ENCODE data around the gene SLC25A45. TPM values are rescaled to one million over a fixed set of nuclear protein-coding genes. Genes with fewer than 3 reads are reported as not detected.
A peak's percentile ranks its signal among the peaks of the same experiment; 100 is the strongest.

Gene SLC25A45
- total RNA-seq, 1 donor from 2014 or later, result 10.8 TPM

DNA sequence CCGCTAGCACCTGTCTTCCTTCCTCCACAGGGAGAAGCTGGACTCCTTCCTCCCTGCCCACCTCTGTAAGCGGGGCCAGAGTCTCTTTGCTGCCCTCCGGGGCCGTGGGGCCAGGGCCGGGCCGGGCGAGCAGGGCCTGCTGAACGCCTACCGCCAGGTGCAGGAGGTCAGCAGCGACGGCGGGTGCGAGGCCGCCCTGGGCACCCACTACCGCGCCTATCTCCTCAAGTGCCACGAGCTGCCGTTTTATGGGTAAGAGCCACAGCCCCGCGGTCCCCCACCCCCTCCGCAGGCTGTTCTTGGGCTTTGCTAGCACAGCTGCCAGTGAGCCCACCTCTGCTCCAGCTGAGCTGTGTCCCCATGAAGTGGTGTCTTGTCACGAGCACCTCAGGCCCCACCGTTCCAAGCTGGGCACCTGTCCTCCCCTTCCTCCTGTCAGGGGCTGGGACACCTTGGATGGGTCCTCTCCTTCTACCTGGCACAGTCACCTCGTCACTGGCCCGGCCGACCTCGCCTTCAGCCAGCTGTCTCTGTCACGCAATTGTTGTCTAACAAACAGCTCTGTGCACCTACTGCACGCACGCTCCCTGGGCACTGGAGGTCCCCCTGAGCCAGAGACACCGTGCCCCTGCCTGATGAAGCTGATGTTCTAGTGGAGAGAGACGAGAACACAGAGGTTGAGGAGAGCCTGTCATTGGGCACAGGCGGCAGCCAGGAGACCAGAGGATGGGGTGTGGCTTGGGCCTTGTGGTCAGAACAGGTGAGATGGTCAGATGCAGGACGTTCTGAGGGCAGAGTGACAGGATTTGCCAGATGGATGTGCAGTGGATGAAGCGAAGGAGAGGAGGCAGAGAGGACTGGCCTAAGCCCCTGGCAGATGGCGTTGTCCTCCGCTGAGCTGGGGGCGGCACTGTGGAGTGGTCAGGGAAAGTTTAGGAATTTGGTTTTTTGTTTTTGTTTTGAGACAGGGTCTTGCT lies 14.6 kb upstream of the SLC25A45 start:
- H3K4me3 Mint-ChIP-seq (ENCODE audit: unreplicated experiment), result no peak overlapping the region
- peaks cover 1% of the 10 kb centered on the region for H3K4me1 Mint-ChIP-seq (ENCODE audit: unreplicated experiment)
- no peak overlapping the region for H3K27ac Mint-ChIP-seq (ENCODE audit: unreplicated experiment)
- H3K9me3 Mint-ChIP-seq (ENCODE audit: unreplicated experiment), result no peaks in the 10 kb centered on the region
- no peak for DNase-seq (ENCODE audit: extremely low spot score, unreplicated experiment)
- H3K36me3 Mint-ChIP-seq (ENCODE audit: unreplicated experiment), result peaks cover 29% of the 10 kb centered on the region
- TF ChIP-seq, protein P1, sequence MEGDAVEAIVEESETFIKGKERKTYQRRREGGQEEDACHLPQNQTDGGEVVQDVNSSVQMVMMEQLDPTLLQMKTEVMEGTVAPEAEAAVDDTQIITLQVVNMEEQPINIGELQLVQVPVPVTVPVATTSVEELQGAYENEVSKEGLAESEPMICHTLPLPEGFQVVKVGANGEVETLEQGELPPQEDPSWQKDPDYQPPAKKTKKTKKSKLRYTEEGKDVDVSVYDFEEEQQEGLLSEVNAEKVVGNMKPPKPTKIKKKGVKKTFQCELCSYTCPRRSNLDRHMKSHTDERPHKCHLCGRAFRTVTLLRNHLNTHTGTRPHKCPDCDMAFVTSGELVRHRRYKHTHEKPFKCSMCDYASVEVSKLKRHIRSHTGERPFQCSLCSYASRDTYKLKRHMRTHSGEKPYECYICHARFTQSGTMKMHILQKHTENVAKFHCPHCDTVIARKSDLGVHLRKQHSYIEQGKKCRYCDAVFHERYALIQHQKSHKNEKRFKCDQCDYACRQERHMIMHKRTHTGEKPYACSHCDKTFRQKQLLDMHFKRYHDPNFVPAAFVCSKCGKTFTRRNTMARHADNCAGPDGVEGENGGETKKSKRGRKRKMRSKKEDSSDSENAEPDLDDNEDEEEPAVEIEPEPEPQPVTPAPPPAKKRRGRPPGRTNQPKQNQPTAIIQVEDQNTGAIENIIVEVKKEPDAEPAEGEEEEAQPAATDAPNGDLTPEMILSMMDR (IDR thresholded peaks at IDR 0.05), result no peak
- H3K27me3 Mint-ChIP-seq (ENCODE audit: unreplicated experiment), result no peaks in the 10 kb centered on the region

DNA sequence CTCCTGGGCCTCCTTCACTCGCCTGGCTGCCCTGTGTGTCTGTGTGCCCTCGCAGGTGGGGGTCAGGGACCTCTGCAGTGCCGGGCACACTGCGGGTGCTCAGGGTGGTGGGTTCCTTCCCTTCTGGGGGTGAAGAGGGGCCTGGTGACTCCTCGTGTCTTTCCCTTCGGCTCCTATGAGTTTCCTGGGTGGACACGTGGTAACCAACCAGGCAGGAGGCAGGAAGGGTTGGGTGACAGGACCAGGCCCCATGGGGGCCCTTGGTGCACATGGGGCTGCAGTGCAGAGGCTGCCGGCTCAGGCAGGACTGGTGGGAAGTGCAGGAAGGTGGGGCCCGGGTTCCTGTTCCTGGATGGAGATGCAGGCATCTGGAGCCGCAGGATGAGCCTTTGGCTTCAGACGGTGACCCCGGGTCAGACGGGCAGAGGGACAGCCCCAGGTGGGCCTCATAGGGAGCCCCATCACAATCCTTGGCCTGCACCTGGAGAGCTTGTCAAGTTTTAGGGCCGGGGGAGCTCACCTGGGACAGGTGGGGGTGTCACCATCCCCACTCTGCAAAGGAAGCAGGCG lies 13.6 kb upstream of the SLC25A45 start:
- no peak for DNase-seq (ENCODE audit: extremely low spot score, unreplicated experiment)
- Mint-ChIP-seq H3K4me3 (ENCODE audit: unreplicated experiment) (no peak overlapping the region), H3K27me3 (ENCODE audit: unreplicated experiment) (no peaks in the 10 kb centered on the region), H3K27ac (ENCODE audit: unreplicated experiment) (no peak overlapping the region), H3K36me3 (ENCODE audit: unreplicated experiment) (peaks cover 25% of the 10 kb centered on the region), H3K9me3 (ENCODE audit: unreplicated experiment) (no peaks in the 10 kb centered on the region), H3K4me1 (ENCODE audit: unreplicated experiment) (peaks cover 7% of the 10 kb centered on the region)
- TF ChIP-seq, protein P1 (IDR thresholded peaks at IDR 0.05), result no peak

DNA sequence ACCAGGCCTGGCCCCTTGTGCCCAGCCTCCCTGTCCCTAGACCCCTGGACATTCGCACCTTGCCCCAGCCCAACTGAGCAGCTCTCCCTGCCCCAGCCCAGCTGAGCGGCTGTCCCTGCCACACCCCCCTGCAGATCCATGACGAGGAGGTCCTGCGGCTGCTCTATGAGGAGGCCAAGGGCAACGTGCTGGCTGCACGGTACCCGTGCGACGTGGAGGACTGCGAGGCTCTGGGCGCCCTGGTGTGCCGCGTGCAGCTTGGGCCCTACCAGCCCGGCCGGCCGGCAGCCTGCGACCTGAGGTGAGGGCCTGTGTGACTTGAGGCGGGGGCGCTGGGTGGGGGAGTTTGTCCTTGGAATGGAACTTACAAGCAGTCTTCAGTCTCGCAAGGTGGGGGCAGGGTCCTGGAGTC lies 11.7 kb upstream of the SLC25A45 start:
- H3K4me1 Mint-ChIP-seq (ENCODE audit: unreplicated experiment), result peaks cover 26% of the 10 kb centered on the region
- H3K27me3 Mint-ChIP-seq (ENCODE audit: unreplicated experiment), result no peaks in the 10 kb centered on the region
- H3K36me3 Mint-ChIP-seq (ENCODE audit: unreplicated experiment), result peaks cover 20% of the 10 kb centered on the region
- no peak for DNase-seq (ENCODE audit: extremely low spot score, unreplicated experiment)
- TF ChIP-seq, protein P1 (IDR thresholded peaks at IDR 0.05), result no peak
- H3K27ac Mint-ChIP-seq (ENCODE audit: unreplicated experiment), result no peak overlapping the region
- H3K4me3 Mint-ChIP-seq (ENCODE audit: unreplicated experiment), result no peak overlapping the region
- H3K9me3 Mint-ChIP-seq (ENCODE audit: unreplicated experiment), result no peaks in the 10 kb centered on the region

DNA sequence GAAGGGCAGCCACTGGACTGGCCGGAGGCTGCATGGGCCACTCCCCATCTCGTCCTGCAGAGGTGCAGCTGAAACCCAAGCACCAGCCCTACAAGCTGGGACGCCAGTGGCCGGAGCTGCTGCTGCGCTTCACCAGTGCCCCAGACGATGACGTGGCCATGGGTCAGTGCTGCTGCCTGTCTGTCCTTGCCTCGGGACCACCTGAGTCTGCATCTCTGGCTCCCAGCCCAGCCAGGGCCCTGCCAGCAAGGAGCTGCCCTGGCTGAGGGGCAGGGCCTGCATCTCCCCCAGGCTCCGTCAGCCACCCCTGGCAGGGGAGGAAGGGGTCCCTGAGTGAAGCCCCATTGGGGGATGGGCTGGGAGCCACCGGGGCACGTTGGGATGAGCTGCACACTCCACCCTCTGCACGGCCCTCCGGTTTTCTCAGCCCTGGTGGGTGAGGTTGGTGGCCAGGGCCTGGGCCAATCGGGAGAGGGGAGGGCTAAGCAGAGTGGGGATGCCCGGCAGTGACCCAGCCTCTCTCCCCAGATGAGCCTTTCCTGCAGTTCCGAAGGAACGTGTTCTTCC lies 11.2 kb upstream of the SLC25A45 start:
- no peaks in the 10 kb centered on the region for H3K27me3 Mint-ChIP-seq (ENCODE audit: unreplicated experiment)
- no peak for DNase-seq (ENCODE audit: extremely low spot score, unreplicated experiment)
- H3K9me3 Mint-ChIP-seq (ENCODE audit: unreplicated experiment), result no peaks in the 10 kb centered on the region
- TF ChIP-seq, protein P1 (IDR thresholded peaks at IDR 0.05), result no peak
- H3K27ac Mint-ChIP-seq (ENCODE audit: unreplicated experiment), result no peak overlapping the region
- peaks cover 32% of the 10 kb centered on the region for H3K4me1 Mint-ChIP-seq (ENCODE audit: unreplicated experiment)
- H3K4me3 Mint-ChIP-seq (ENCODE audit: unreplicated experiment), result no peak overlapping the region
- H3K36me3 Mint-ChIP-seq (ENCODE audit: unreplicated experiment), result peaks cover 19% of the 10 kb centered on the region

DNA sequence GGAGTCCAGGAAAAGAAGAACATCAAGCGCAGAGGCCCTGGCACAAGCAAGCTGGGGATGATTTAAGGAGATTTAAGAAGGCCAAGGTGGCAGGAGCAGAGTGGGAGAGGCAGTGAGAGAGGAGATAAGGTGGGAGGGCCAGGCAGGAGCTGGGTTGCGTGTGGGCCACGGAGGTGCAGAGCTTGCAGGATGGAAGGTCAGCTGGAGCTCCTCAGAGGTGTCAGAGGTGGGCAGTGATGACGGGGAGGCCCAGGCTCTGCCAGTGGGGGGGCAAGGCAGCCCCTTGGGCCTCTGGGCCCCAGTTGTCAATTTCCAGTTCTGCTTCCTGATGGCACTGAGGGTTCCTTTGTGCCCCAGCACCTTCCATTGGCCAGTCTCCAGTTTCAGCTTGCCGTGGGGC lies 10.5 kb upstream of the SLC25A45 start:
- no peak for DNase-seq (ENCODE audit: extremely low spot score, unreplicated experiment)
- Mint-ChIP-seq H3K4me1 (ENCODE audit: unreplicated experiment) (peaks cover 39% of the 10 kb centered on the region), H3K27me3 (ENCODE audit: unreplicated experiment) (no peaks in the 10 kb centered on the region), H3K9me3 (ENCODE audit: unreplicated experiment) (no peaks in the 10 kb centered on the region), H3K27ac (ENCODE audit: unreplicated experiment) (peak overlapping the region; percentile 31), H3K4me3 (ENCODE audit: unreplicated experiment) (no peak overlapping the region), H3K36me3 (ENCODE audit: unreplicated experiment) (peaks cover 13% of the 10 kb centered on the region)
- TF ChIP-seq, protein P1 (IDR thresholded peaks at IDR 0.05), result no peak
